HEK293T (cell line): Measurements from ENCODE around the gene CGB1.
"Not testable (repeated sequence)": the region's sequence is repeated elsewhere in the genome, so short reads cannot be mapped to it uniquely, and the experiment has no call there.

ENCODE experiments used
- FOXA1 ChIP-seq: fragments of 450-650 bp; IDR thresholded peaks from 2 replicates; pipeline ENCODE4 v1.6.1; 2016; ENCODE audit warnings: mild to moderate bottlenecking
- FOXM1 ChIP-seq: fragments of 450-650 bp; IDR thresholded peaks from 2 replicates; pipeline ENCODE4 v1.6.1; 2017; ENCODE audit warnings: mild to moderate bottlenecking, borderline replicate concordance
- HDGF ChIP-seq: fragments of 450-650 bp; IDR thresholded peaks from 2 replicates; pipeline ENCODE4 v1.6.1; 2017; ENCODE audit warnings: antibody characterized with exemption, borderline replicate concordance
- TARDBP ChIP-seq: fragments of 450-650 bp; IDR thresholded peaks from 2 replicates; pipeline ENCODE4 v1.6.1; 2016
- ZNF384 ChIP-seq: fragments of 450-650 bp; IDR thresholded peaks from 2 replicates; pipeline ENCODE4 v1.6.1; 2016

DNA sequence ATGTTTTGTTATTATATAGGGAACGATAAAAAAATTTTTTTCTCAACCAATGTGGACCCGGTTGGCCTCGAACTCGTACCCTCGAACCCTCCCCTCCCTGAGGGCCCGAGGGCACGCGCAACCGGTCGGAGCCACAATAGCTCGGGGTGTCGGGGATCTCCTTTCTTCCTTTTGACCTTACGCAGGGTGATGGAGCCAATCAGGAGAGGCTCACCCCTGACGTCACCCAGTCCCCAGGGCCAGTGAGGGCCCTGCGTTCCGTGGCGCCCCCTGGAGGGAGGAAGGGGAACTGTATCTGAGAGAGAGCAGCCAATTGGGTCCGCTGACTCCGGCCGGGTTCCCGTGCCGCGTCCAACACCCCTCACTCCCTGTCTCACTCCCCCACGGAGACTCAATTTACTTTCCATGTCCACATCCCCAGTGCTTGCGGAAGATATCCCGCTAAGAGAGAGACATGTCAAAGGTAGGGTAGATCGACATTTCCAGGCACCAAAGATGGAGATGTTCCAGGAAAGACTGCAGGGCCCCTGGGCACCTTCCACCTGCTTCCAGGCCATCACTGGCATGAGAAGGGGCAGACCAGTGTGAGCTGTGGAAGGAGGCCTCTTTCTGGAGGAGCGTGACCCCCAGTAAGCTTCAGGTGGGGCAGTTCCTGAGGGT is 4.9 kb downstream of the CGB1 start, which contains the start of gene CGB2:
- TF ChIP-seq FOXA1, ZNF384, FOXM1, TARDBP, HDGF: not testable (repeated sequence)
